CD14-positive monocyte (primary cell): ENCODE measurements around the gene NEK10. TPM values are rescaled to one million over a fixed set of nuclear protein-coding genes. Genes with fewer than 3 reads are reported as not detected.

Experiments
- DNase-seq, 3 donors: peaks; one replicate each; pipeline ENCODE4 v3.0.0-alpha.2; 2011 to 2022
- H2AFZ ChIP-seq: 2 replicates; pipeline ENCODE4 v1.6.0; 2012; ENCODE audit warnings: mild to moderate bottlenecking, low read depth, low read length, inconsistent platforms; ENCODE audit not compliant: insufficient read depth, poor library complexity, severe bottlenecking
- H3K27ac ChIP-seq, 2 donors: 1 replicate in 1 of 2; 2 replicates in 1 of 2; pipeline ENCODE4 v1.5.1; 2012 to 2013; ENCODE audit warnings: low read length in 2 of 2, control low read depth in 1 of 2, inconsistent platforms in 1 of 2, low read depth in 1 of 2, mild to moderate bottlenecking in 1 of 2
- H3K27me3 ChIP-seq, 2 donors: one replicate each; pipeline versions ENCODE4 v1.6.0 to v1.6.1; 2011 to 2013; ENCODE audit warnings: low read length in 2 of 2; ENCODE audit not compliant: control insufficient read depth in 2 of 2, insufficient read depth in 2 of 2
- H3K36me3 ChIP-seq, 2 donors: replicated peaks in 1 of 2; 1 replicate in 1 of 2; 2 replicates in 1 of 2; pipeline versions ENCODE4 v1.5.1 to v1.6.1; 2012 to 2013; ENCODE audit warnings: low read length in 2 of 2, control low read depth in 1 of 2, inconsistent platforms in 1 of 2, mild to moderate bottlenecking in 1 of 2; ENCODE audit not compliant: insufficient read depth in 2 of 2, control insufficient read depth in 1 of 2
- H3K4me1 ChIP-seq, 2 donors: 1 replicate in 1 of 2; 2 replicates in 1 of 2; pipeline versions ENCODE4 v1.5.1 to v1.6.1; 2012 to 2013; ENCODE audit warnings: low read length in 2 of 2, control low read depth in 1 of 2, inconsistent platforms in 1 of 2, mild to moderate bottlenecking in 1 of 2, moderate library complexity in 1 of 2; ENCODE audit not compliant: insufficient read depth in 2 of 2, control insufficient read depth in 1 of 2
- H3K4me2 ChIP-seq: replicated peaks from 2 replicates; pipeline ENCODE3; 2012; ENCODE audit warnings: low read length, moderate library complexity, mild to moderate bottlenecking; ENCODE audit not compliant: poor library complexity, severe bottlenecking; ENCODE audit errors: extremely low read depth
- H3K4me3 ChIP-seq, 3 experiments: fragments of 200-600 bp in 1 of 3; sonication (generic) in 1 of 3; replicated peaks in 1 of 3; 1 replicate in 2 of 3; 2 replicates in 1 of 3; pipeline ENCODE4 v1.5.1; 2011 to 2013; ENCODE audit warnings: low read length in 3 of 3, mild to moderate bottlenecking in 3 of 3, control low read depth in 2 of 3, low read depth in 2 of 3, inconsistent platforms in 1 of 3, moderate library complexity in 1 of 3
- H3K79me2 ChIP-seq: 2 replicates; pipeline ENCODE4 v1.6.0; 2012; ENCODE audit warnings: mild to moderate bottlenecking, control low read depth, inconsistent platforms, low read length, moderate library complexity; ENCODE audit not compliant: insufficient read depth
- H3K9ac ChIP-seq: 2 replicates; pipeline ENCODE4 v1.6.0; 2017; ENCODE audit warnings: low read length, mild to moderate bottlenecking; ENCODE audit not compliant: insufficient read depth, poor library complexity, severe bottlenecking
- H3K9me3 ChIP-seq, 2 donors: replicated peaks in 1 of 2; 1 replicate in 1 of 2; 2 replicates in 1 of 2; pipeline versions ENCODE4 v1.5.1 to v1.6.1; 2012 to 2013; ENCODE audit warnings: low read length in 2 of 2, control low read depth in 1 of 2; ENCODE audit not compliant: control insufficient read depth in 1 of 2, insufficient read depth in 1 of 2
- H4K20me1 ChIP-seq: 2 replicates; pipeline ENCODE4 v1.6.0; 2012; ENCODE audit warnings: mild to moderate bottlenecking, low read length, control low read depth, moderate library complexity; ENCODE audit not compliant: insufficient read depth
- H3K27ac Mint-ChIP-seq, 7 donors: one replicate each; pipeline ENCODE4 v1.8.0; 2020; ENCODE audit warnings: mild to moderate bottlenecking in 7 of 7, mixed read lengths in 7 of 7, moderate library complexity in 6 of 7, inconsistent platforms in 2 of 7
- H3K27me3 Mint-ChIP-seq, 3 donors: one replicate each; pipeline ENCODE4 v1.8.0; 2021 to 2022; ENCODE audit warnings: low read depth in 3 of 3, mild to moderate bottlenecking in 3 of 3, mixed read lengths in 3 of 3, moderate library complexity in 3 of 3, inconsistent platforms in 1 of 3
- H3K36me3 Mint-ChIP-seq, 2 donors: one replicate each; pipeline ENCODE4 v1.8.0; 2020; ENCODE audit warnings: mixed read lengths in 2 of 2, inconsistent platforms in 1 of 2, mild to moderate bottlenecking in 1 of 2
- H3K4me1 Mint-ChIP-seq: one replicate; pipeline ENCODE4 v1.8.0; 2020; ENCODE audit warnings: mild to moderate bottlenecking, mixed read lengths
- H3K4me3 Mint-ChIP-seq, 2 donors: one replicate each; pipeline ENCODE4 v1.8.0; 2020; ENCODE audit warnings: mild to moderate bottlenecking in 2 of 2, mixed read lengths in 2 of 2, moderate library complexity in 1 of 2
- H3K9me3 Mint-ChIP-seq, 7 donors: one replicate each; pipeline ENCODE4 v1.8.0; 2020 to 2022; ENCODE audit warnings: mixed read lengths in 7 of 7, mild to moderate bottlenecking in 6 of 7, moderate library complexity in 6 of 7, inconsistent platforms in 2 of 7
- CTCF ChIP-seq: fragments of 200-600 bp; IDR thresholded peaks from one replicate; pipeline ENCODE4 v1.8.0; 2022; ENCODE audit warnings: antibody characterized with exemption, mild to moderate bottlenecking
- WGBS: methylation state at CpG from one replicate; pipeline ENCODE4 v1.1.5; 2013; ENCODE audit warnings: missing lambda C conversion rate; ENCODE audit not compliant: insufficient coverage; 5-methylcytosine and 5-hydroxymethylcytosine counted together
- intact Hi-C, 2 donors: fragments of 100-400 bp; cut with micrococcal nuclease; formaldehyde crosslinking; loops; one replicate each; pipeline versions ENCODE4 v1.15.0 to v1.15.1; 2023
- polyA plus RNA-seq, 3 donors: library from polyadenylated mRNA; depleted of rRNA in 1 of 3; unstranded in 2 of 3; stranded (reverse) in 1 of 3; fragments of 300-500 nt in 2 of 3; fragments of >200 nt in 1 of 3; fragmentation: Illumina TruSeq in 2 of 3; gene quantifications; 1 replicate in 2 of 3; 2 replicates in 1 of 3; pipeline ENCODE4 v1.2.3, GENCODE V29; 2012 to 2021

The NEK10 gene
- polyA plus RNA-seq, 3 donors = not detected

DNA sequence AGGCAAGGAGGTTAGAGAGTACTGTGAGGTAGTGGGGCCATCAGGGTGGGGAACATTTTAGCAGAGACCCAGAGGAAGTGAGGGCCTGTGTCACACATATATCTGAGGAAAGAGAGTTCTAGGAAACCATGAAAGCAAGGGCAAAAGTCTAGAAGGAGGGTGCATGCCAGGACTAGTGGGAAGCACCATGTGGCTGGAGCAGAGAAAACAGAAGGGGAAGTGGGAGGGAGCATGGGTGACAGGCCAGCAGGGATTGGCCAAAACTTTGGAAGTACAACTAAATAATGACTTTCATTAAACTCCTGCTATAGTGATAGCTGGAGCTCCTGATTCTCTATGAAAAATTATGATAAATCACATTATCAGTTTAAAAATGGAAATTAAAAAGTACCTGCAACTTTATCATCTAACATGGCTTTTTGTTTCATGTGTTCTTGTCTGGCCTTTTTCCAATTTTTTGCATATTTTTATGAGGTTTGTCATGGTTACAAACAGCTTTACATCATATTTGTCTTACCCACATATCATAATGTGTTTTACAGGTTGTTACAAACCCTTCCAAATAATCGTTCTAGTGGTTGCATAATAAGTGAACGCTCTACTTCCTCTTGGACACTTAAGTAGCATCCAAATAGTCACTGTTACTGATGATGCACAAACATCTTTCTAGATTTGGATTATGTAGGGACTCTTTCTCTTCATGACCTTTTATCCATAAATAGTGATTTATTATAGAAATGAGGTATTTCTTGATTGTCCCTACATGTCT is 168.3 kb downstream of the NEK10 start:
- Mint-ChIP-seq H3K9me3 (peaks cover 2 to 14% (median 8%) of the 10 kb centered on the region in 7 donors), H3K27ac (no peak overlapping the region), H3K36me3 (no peaks in the 10 kb centered on the region), H3K4me1 (peaks cover 1% of the 10 kb centered on the region), H3K27me3 (peaks cover 0 to 5% (median 3%) of the 10 kb centered on the region in 3 donors), H3K4me3 (no peak overlapping the region)
- Histone ChIP-seq H3K9ac (no peak overlapping the region), H3K79me2 (no peaks in the 10 kb centered on the region), H3K4me3 (no peak overlapping the region), H4K20me1 (no peaks in the 10 kb centered on the region), H3K4me1 (no peaks in the 10 kb centered on the region), H3K9me3 (peaks cover 0 to 7% of the 10 kb centered on the region in 2 donors), H3K27me3 (no peaks in the 10 kb centered on the region), H3K27ac (no peak overlapping the region), H3K36me3 (no peaks in the 10 kb centered on the region), H2AFZ (no peak overlapping the region), H3K4me2 (no peak overlapping the region)
- DNase-seq = no peak
- WGBS = no CpG with 5 or more reads among the region's 2 CpGs
- intact Hi-C loops = no loop called here
- TF ChIP-seq CTCF = no peak

DNA sequence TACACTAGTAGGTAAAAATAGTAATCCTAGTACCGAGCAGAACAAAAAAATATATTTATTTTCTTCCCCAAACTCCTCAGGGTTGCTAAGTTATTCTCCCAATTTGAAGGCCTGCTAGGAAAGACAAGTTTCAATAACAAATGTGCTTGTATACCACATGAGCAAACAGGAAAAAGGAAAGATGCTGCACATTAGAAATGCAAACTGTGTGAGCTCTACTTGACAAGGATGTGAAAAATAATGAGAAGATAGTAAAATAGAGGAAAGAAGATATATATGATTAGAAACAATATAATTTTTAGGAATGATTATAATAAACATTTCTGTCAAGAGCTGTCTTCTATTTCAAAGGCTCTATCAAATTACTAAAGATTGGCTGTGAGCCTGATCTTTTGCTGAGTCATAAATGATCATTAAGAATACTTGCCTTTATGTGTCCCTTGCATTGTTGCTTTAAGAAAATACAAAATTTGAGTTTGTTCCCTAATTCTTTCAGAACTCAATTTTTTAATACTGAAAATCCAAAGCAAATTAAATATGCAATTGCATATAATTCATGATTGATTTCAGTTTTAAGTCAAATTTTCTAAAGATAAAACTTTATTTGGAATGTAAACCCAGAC is 174.2 kb downstream of the NEK10 start:
- H3K4me3 ChIP-seq = no peak overlapping the region
- no peak for DNase-seq
- H3K9ac ChIP-seq = no peak overlapping the region
- H3K36me3 ChIP-seq = no peaks in the 10 kb centered on the region
- WGBS = no CpG with 5 or more reads among the region's 1 CpG
- H3K27me3 ChIP-seq = no peaks in the 10 kb centered on the region
- no peaks in the 10 kb centered on the region for H3K79me2 ChIP-seq
- H4K20me1 ChIP-seq = no peaks in the 10 kb centered on the region
- intact Hi-C loops = no loop called here
- peaks cover 0 to 7% of the 10 kb centered on the region in 2 donors for H3K9me3 ChIP-seq
- Mint-ChIP-seq H3K27me3 (peaks cover 2 to 5% (median 3%) of the 10 kb centered on the region in 3 donors), H3K36me3 (no peaks in the 10 kb centered on the region), H3K4me1 (no peaks in the 10 kb centered on the region), H3K9me3 (peaks cover 2 to 10% (median 5%) of the 10 kb centered on the region in 7 donors), H3K27ac (no peak overlapping the region), H3K4me3 (no peak overlapping the region)
- TF ChIP-seq CTCF = no peak
- H3K4me1 ChIP-seq = no peaks in the 10 kb centered on the region
- no peak overlapping the region for H2AFZ ChIP-seq
- H3K27ac ChIP-seq = no peak overlapping the region
- no peak overlapping the region for H3K4me2 ChIP-seq
